ENCODE measurements around the gene SLC35F6. TPM values are rescaled to one million over a fixed set of nuclear protein-coding genes. Genes with fewer than 3 reads are reported as not detected.

Gene SLC35F6
- total and polyA plus RNA-seq, 11 donors = 14.4 to 70.5 (median 27.2) TPM

- 37 to 43% (median 40%) methylated on average over 8 to 14 of the region's 14 CpGs for WGBS, 4 donors
- ATAC-seq = peak; percentile 22 to 68 (median 36)
- no peaks in the 10 kb centered on the region for H3K36me3 ChIP-seq
- H3K27me3 ChIP-seq = peaks cover 0 to 17% (median 3%) of the 10 kb centered on the region in 9 donors
- H3K4me1 ChIP-seq = peaks cover 4 to 53% (median 39%) of the 10 kb centered on the region in 12 donors
- intact Hi-C loops (cut with DNase I) = no loop called here
- TF ChIP-seq CTCF (IDR thresholded peaks at IDR 0.05) (no peak), POLR2A (IDR thresholded peaks at IDR 0.05) (peak in 1 of 2 donors; percentile 23)
- no peaks in the 10 kb centered on the region for H3K9me3 ChIP-seq
- H3K27ac ChIP-seq = peak overlapping the region in 11 of 12 donors; percentile 18 to 91 (median 74)
- H3K4me3 ChIP-seq = no peak overlapping the region
- DNase-seq = peak; percentile 52 to 93 (median 72)
Measured at GRCh38 chr2:26723991-26724750, 39.9 kb upstream of the SLC35F6 start.

GRCh38 chr2:26724784-26725520, 39.1 kb upstream of the SLC35F6 start:
- H3K27me3 ChIP-seq = peaks cover 0 to 17% (median 3%) of the 10 kb centered on the region in 9 donors
- H3K4me3 ChIP-seq = no peak overlapping the region
- peak overlapping the region in 11 of 12 donors; percentile 18 to 91 (median 74) for H3K27ac ChIP-seq
- intact Hi-C loops (cut with DNase I) = loop anchor here in 1 of 10 donors (5.0 kb wide), 1 partner anchor 33 kb away; the partner anchor contains the start of gene KCNK3
- no peak for DNase-seq
- peak in 1 of 4 donors; percentile 1 for ATAC-seq
- H3K4me1 ChIP-seq = peaks cover 4 to 48% (median 35%) of the 10 kb centered on the region in 12 donors
- no peaks in the 10 kb centered on the region for H3K36me3 ChIP-seq
- H3K9me3 ChIP-seq = no peaks in the 10 kb centered on the region
- 82 to 87% (median 84%) methylated on average over 9 to 14 of the region's 14 CpGs for WGBS, 4 donors
- no peak for TF ChIP-seq POLR2A (IDR thresholded peaks at IDR 0.05)
- TF ChIP-seq CTCF (IDR thresholded peaks at IDR 0.05) = no peak

- DNase-seq = peak in 2 of 5 donors; percentile 45 to 83
- H3K4me3 ChIP-seq = no peak overlapping the region
- intact Hi-C loops (cut with DNase I) = loop anchor here in 1 of 10 donors (5.0 kb wide), 1 partner anchor 33 kb away; the partner anchor contains the start of gene KCNK3
Measured at GRCh38 chr2:26725521-26725820, 38.6 kb upstream of the SLC35F6 start.

More at GRCh38 chr2:26725521-26725820, 38.6 kb upstream of the SLC35F6 start:
- ATAC-seq = peak in 2 of 4 donors; percentile 47 to 59
- peak overlapping the region in 6 of 12 donors; percentile 19 to 91 (median 78) for H3K27ac ChIP-seq
- H3K36me3 ChIP-seq = no peaks in the 10 kb centered on the region
- 55 to 69% (median 62%) methylated on average over 3 to 7 of the region's 7 CpGs for WGBS, 4 donors
- H3K27me3 ChIP-seq = peaks cover 0 to 17% (median 3%) of the 10 kb centered on the region in 9 donors
- no peaks in the 10 kb centered on the region for H3K9me3 ChIP-seq
- TF ChIP-seq POLR2A (IDR thresholded peaks at IDR 0.05) (no peak), CTCF (IDR thresholded peaks at IDR 0.05) (no peak)
- H3K4me1 ChIP-seq = peaks cover 4 to 43% (median 31%) of the 10 kb centered on the region in 12 donors

Measured in heart left ventricle (tissue), 16 donors.